H1 (cell line): Measurements from ENCODE around the gene R3HDM2. TPM values are rescaled to one million over a fixed set of nuclear protein-coding genes. Genes with fewer than 3 reads are reported as not detected.

Source experiments
- EGR1 ChIP-seq: IDR thresholded peaks from 2 replicates; pipeline ENCODE4 v1.6.1; 2011; ENCODE audit warnings: low read depth, low read length, borderline replicate concordance
- GTF2F1 ChIP-seq: IDR thresholded peaks from 2 replicates; pipeline ENCODE4 v1.6.1; 2012; ENCODE audit warnings: low read depth, low read length, improper control_type of control experiment, borderline replicate concordance
- POU5F1 ChIP-seq: IDR thresholded peaks from 2 replicates; pipeline ENCODE4 v1.6.1; 2011; ENCODE audit warnings: low read depth, mild to moderate bottlenecking, low read length, moderate library complexity
- SIX5 ChIP-seq: IDR thresholded peaks from 2 replicates; pipeline ENCODE4 v1.6.1; 2011; ENCODE audit warnings: mild to moderate bottlenecking, low read depth, low read length
- polyA plus RNA-seq, 7 experiments: library from polyadenylated mRNA; depleted of rRNA in 3 of 7; stranded (reverse) in 5 of 7; unstranded in 2 of 7; fragments of >200 nt in 5 of 7; fragments of 200-250 nt in 2 of 7; gene quantifications; 1 replicate in 5 of 7; 2 replicates in 1 of 7; 4 replicates in 1 of 7; pipeline versions ENCODE4 v1.2.1 to v1.2.3, GENCODE V29; 2011 to 2013; ENCODE audit warnings: missing spikeins in 2 of 7, mixed read lengths in 2 of 7
- total RNA-seq: library from RNA; stranded (reverse); fragmentation: NEBNext Ultra II Directional; extraction: Animal tissue kit (Norgen Biotek cat#: 25700); gene quantifications from 2 replicates; pipeline ENCODE4 v1.2.1, GENCODE V29; 2021

Gene R3HDM2
- total and polyA plus RNA-seq, 2 of the 8 experiments (the other 6 are each of a cell fraction or from before 2014, with no cell fraction given) = 25.6 to 27.0 TPM

DNA sequence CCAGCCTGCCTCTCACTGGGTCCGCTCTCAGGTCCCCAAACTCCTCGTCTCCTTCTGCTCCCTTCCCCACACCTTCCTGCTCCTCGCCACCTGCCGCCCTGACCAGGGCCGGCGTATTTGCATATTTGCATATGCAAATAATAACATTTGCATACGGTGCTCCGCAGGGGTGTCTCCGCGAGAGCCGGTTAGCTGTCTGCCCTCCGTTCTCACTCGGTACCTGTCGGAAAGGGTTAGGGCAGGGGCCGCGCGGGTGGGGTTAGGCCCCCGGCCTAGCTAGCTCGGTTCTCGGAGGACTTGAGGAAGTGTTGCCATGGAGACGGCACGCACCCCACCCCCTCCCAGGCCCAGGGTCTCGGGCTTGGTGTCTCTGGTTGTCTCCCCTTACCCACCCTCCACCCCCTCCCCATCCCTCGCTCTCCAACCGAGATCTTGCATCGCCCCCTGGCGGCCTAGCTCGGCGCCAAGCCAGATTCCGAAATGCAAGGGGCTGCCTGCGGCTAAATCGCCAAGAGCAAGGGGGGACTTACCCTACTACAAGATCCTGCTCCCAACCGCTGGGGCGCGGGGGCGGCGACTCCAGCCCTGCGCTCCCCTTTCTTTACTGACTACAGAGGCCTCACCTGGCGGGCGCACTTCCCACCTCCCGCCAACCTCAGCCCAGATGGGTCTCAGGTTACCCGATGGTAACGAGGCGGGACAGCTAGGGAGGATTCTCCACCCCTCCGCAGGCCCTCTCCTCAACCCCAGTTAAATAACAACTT lies 188.0 kb downstream of the R3HDM2 start (continued):
- TF ChIP-seq POU5F1 (peak; percentile 100), EGR1 (peak; percentile 94), GTF2F1 (no peak), SIX5 (no peak)
